Measurements from ENCODE around the gene FAM32A. TPM values are rescaled to one million over a fixed set of nuclear protein-coding genes. Genes with fewer than 3 reads are reported as not detected.

The FAM32A gene
- polyA plus RNA-seq, 10 donors = 51.3 to 77.4 (median 63.1) TPM

- DNase-seq = no peak
These were observed 33.6 kb downstream of the FAM32A start for GRCh38 chr19:16218851-16219250.

GRCh38 chr19:16222806-16223205, 37.6 kb downstream of the FAM32A start:
- no peak for DNase-seq

GRCh38 chr19:16223746-16224145, 38.5 kb downstream of the FAM32A start:
- no peak for DNase-seq

GRCh38 chr19:16224293-16225045, 39.3 kb downstream of the FAM32A start:
- DNase-seq = no peak

DNA sequence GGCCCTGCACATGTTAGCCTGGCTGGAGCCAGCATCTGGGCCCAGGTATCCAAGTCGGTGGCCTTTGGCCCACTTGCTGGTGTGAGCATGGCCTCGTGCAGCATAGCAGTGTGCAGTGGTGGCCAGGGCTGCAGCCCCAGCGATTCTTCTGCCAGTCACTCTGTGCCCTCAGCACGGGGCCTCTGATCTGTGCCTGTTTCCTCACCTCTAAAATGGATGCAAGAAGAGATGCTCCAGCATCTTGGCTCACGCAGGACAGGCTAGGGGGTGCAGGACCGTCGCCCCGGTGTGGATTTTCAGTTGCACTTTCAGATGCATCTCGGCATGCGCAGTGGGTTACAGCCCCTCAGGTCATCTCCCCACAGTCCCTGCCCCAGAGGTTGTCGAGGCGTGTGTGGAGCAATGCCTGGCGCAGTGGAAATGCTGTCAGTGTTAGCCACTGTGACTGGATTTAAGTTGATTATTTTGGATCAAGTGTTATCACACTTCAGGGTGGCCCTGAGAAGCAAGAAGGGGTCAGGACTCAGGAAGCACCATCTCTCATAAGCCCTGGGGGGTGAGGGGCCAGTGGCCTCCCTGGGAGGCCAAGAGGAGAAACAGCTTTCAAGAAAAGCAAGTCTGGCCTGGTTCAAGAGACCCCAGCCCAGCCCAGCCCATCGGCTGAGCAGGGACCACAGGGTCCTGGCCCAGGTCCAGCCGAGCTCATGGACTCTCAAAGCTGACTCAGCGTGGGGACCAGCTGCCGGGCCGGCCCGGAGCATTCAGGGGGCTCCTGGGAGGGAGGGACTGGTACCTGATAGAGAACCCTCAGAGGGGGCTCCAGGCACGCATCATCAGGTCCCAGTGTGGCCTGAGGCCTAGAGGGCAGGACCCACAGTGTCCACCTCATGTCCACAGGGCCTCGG, 40.3 kb downstream of the FAM32A start:
- DNase-seq = no peak

- DNase-seq = no peak
These were observed 41.0 kb downstream of the FAM32A start for GRCh38 chr19:16226184-16226591.

- no peak for DNase-seq
These were observed 41.9 kb downstream of the FAM32A start for GRCh38 chr19:16226878-16227836.

- DNase-seq = no peak
These were observed 42.8 kb downstream of the FAM32A start for GRCh38 chr19:16227837-16228636.

DNA sequence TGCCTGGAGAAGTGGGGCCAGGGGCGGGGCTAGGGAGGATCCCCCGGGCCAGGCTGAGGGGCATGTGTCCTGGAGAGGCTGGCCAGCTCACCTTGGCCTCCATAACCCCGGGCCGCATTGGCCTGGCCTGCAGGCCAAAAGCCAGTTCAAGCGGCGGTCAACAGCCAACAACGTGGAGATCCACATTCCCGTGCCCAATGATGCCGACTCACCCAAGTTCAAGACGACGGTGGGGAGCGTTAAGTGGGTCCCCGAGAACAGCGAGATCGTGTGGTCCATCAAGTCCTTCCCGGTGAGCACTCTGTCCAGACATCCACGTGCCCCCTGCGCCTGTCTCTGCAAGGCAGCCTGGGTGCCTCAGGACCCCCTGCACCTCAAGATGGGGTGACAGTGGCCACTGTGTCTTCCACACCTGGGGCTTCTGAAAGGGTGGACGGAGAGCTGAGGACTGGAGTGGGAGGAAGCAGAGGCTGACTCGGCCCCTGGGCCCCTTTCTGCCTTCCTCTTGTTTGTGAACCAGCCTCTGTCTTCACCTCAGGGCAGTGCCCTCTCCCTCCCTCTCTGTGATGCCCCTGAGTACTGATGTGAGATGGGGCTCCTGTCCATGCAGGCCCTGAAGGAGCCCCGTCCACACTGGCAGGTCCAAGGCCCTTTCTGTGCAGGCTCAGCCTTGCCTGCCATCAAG, 43.6 kb downstream of the FAM32A start:
- DNase-seq = no peak

DNA sequence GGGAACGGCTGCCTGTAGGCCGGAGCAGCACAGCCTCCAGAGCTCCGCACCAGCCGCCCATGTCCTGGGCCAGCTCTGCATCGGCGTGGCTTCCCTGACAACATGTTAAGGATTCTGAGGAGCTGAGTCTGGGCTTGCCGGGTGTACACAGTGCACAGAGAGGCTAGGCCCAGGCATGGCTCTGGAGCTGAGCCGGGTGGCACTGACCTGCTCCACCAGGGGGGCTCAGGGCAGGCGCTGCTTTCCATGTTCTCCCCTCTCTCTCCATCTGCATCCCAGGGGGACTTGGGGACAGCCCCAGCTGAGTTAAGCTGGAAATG, 44.1 kb downstream of the FAM32A start:
- no peak for DNase-seq

DNA sequence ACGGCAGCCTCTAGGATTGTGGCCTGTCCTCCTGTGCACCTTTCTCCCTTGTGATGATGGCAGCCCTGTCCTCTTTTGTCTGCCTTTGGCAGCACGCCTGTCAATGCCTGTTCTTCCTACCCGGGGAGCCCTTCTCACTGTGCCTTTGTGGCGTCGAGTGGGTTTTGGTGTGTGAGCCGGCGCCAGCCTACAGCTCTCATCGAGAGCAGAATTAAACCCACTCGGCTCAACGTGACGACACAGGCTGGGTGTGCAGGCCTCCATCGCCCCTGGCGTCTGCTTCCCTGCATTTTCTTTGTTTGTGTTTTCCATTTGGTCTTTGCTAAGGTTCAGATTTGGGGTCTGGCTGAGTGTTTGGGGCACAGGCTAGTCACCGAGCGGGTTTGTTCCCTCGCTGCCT, 46.9 kb downstream of the FAM32A start:
- no peak for DNase-seq

DNA sequence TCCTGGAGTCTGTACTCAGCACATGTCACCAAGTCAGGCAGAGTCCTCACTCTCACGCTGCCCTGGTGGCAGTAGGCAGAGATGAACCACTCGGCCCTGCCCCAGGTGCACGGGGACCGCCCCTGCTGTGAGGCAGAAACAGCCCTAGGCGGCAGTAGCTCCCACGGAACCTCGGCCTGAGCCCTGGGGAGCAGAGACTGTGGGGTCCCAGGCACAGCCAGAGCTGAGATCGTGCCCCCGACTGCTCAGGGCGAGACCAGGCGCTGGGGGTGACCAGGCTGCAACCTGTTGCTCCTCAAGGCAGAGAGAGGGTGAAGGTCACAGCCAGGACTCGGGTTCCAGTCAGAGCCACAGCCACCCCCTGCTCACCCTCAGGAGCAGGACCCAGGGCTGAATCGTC, 47.4 kb downstream of the FAM32A start:
- no peak for DNase-seq

GRCh38 chr19:16233081-16233776, 48.0 kb downstream of the FAM32A start:
- DNase-seq = no peak

- no peak for DNase-seq
These were observed 48.8 kb downstream of the FAM32A start for GRCh38 chr19:16233836-16234551.

DNA sequence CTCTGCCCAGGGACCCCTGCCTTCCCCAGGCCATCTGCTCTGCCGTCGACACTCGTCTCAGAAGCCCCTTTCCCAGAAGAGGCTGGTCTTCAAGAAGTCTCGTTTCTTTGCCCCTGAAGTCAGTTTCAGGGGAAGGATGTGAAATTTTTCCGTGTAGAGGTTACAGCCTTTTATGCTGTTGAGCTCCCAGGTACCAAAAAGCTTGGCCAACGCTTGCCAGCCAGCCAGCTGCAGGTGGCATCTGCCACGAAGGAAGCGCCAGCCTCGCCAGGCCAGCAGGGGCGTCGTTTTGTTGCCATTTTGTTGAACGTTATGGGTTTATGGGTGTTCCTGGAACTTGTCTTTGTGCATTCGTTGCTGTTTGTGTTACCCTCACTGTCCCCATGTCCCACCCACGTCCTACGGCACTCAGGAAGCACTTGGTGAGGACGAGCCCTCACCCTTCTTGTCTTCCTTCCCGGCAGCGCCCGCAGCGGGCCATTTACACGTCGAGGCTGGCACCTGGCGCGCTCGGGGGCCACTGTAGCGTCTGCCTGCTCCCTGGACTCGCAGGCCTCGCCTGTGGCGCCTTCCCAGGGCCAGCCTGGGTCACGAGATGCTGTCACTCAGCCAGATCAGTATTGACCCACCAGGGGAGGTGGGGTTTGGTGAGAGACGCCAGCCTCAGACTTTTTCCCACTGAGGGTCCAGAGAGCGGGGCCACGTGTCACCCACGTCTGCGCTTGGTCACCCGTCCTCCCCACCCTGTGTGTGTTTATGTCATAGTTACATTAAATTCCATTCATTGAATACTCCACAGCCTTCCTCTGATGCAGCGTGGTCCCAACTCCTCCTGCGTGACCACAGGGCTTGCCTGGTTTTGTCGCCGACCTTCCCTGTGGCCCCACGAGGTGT, 49.6 kb downstream of the FAM32A start:
- no peak for DNase-seq

GRCh38 chr19:16235811-16236652, 50.8 kb downstream of the FAM32A start:
- no peak for DNase-seq

Data from muscle of back (tissue), 11 donors.